HG03460 (cell line): ENCODE measurements around the gene IL18RAP.
A peak's percentile ranks its signal among the peaks of the same experiment; 100 is the strongest.

Source experiments
- ATAC-seq: cut with Tn5 transposase; IDR thresholded peaks from one replicate; pipeline ENCODE4 v1.9.1; 2021; ENCODE audit not compliant: unreplicated experiment

IL18RAP gene

GRCh38 chr2:102422910-102423309, at the start of gene IL18RAP:
Gene IL18RAP, plus strand, starts transcription at chr2:102423160. Its CDS starts 118 bp downstream, at chr2:102423278.
- no peak for ATAC-seq

- no peak for ATAC-seq
Observed at GRCh38 chr2:102376052-102376591, 46.8 kb upstream of the IL18RAP start.

- ATAC-seq: no peak
Observed at GRCh38 chr2:102383722-102384121, 39.2 kb upstream of the IL18RAP start.

GRCh38 chr2:102385522-102385921, 37.4 kb upstream of the IL18RAP start:
- ATAC-seq: no peak

- ATAC-seq: no peak
Observed at GRCh38 chr2:102386004-102386403, 37.0 kb upstream of the IL18RAP start.

- ATAC-seq: no peak
Observed at GRCh38 chr2:102386867-102387541, 36.0 kb upstream of the IL18RAP start.

- ATAC-seq: no peak
Observed at GRCh38 chr2:102387763-102388546, 35.0 kb upstream of the IL18RAP start.

GRCh38 chr2:102391565-102391964, 31.4 kb upstream of the IL18RAP start:
- no peak for ATAC-seq

GRCh38 chr2:102392096-102392495, 30.9 kb upstream of the IL18RAP start:
- ATAC-seq: no peak

- no peak for ATAC-seq
Observed at GRCh38 chr2:102392942-102393341, 30.0 kb upstream of the IL18RAP start.

- no peak for ATAC-seq
Observed at GRCh38 chr2:102396012-102396411, 26.9 kb upstream of the IL18RAP start.

GRCh38 chr2:102397209-102397608, 25.8 kb upstream of the IL18RAP start:
- no peak for ATAC-seq

GRCh38 chr2:102399499-102400141, 23.3 kb upstream of the IL18RAP start:
- no peak for ATAC-seq

GRCh38 chr2:102401456-102401855, 21.5 kb upstream of the IL18RAP start:
- no peak for ATAC-seq

GRCh38 chr2:102401865-102402264, 21.1 kb upstream of the IL18RAP start:
- no peak for ATAC-seq

GRCh38 chr2:102410952-102411351, 12.0 kb upstream of the IL18RAP start:
- ATAC-seq: no peak

GRCh38 chr2:102412199-102412598, 10.8 kb upstream of the IL18RAP start:
- no peak for ATAC-seq

GRCh38 chr2:102417946-102418345, 5.0 kb upstream of the IL18RAP start:
- ATAC-seq: peak; percentile 49

- peak; percentile 88 for ATAC-seq
Observed at GRCh38 chr2:102418421-102418961, 4.5 kb upstream of the IL18RAP start.

GRCh38 chr2:102420290-102420689, 2.7 kb upstream of the IL18RAP start:
- ATAC-seq: no peak
